K562 (cell line): Measurements from ENCODE around the gene WEE1. TPM values are rescaled to one million over a fixed set of nuclear protein-coding genes. Genes with fewer than 3 reads are reported as not detected.
A peak's percentile ranks its signal among the peaks of the same experiment; 100 is the strongest.

ENCODE experiments used
- BMI1 ChIP-seq: fragments of 150-350 bp; IDR thresholded peaks from 2 replicates; pipeline ENCODE4 v1.6.1; 2014; ENCODE audit warnings: low read length
- DIDO1 ChIP-seq: fragments of 450-650 bp; IDR thresholded peaks from 2 replicates; pipeline ENCODE4 v1.6.1; 2016; ENCODE audit warnings: low read depth, missing biosample characterization, missing genetic modification characterization
- EP400 ChIP-seq: fragments of 450-650 bp; IDR thresholded peaks from 2 replicates; pipeline ENCODE4 v1.6.1; 2017; ENCODE audit warnings: antibody characterized with exemption, mild to moderate bottlenecking, moderate library complexity
- FOXA1 ChIP-seq: fragments of 450-650 bp; IDR thresholded peaks from 2 replicates; pipeline ENCODE4 v1.6.1; 2016; ENCODE audit warnings: mild to moderate bottlenecking, borderline replicate concordance
- FOXJ3 ChIP-seq: sonication (generic); formaldehyde crosslinking; IDR thresholded peaks from 2 replicates; pipeline ENCODE4 v1.4.0; 2020; ENCODE audit warnings: mild to moderate bottlenecking, missing genetic modification reagents
- GABPA ChIP-seq: fragments of 200-800 bp; sonication (Bioruptor generic); conservative IDR thresholded peaks from 2 replicates; pipeline ENCODE4 v1.6.1; 2016; ENCODE audit warnings: low read depth, missing genetic modification characterization, missing compliant biosample characterization
- HDAC3 ChIP-seq: fragments of 450-650 bp; IDR thresholded peaks from 2 replicates; pipeline ENCODE4 v1.6.1; 2018; ENCODE audit warnings: borderline replicate concordance, mild to moderate bottlenecking, moderate library complexity; ENCODE audit not compliant: partially characterized antibody
- NCOR1 ChIP-seq: fragments of 450-650 bp; IDR thresholded peaks from 2 replicates; pipeline ENCODE4 v1.6.1; 2016; ENCODE audit warnings: mild to moderate bottlenecking, moderate library complexity
- NEUROD1 ChIP-seq: fragments of 150-350 bp; IDR thresholded peaks from 2 replicates; pipeline ENCODE4 v1.6.1; 2014; ENCODE audit warnings: borderline replicate concordance, low read length, low read depth; ENCODE audit not compliant: partially characterized antibody
- NRF1 ChIP-seq, 2 experiments: fragments of 450-650 bp; IDR thresholded peaks in 1 of 2; conservative IDR thresholded peaks in 1 of 2; 2 replicates each; pipeline ENCODE4 v1.6.1; 2014; ENCODE audit warnings: mild to moderate bottlenecking in 2 of 2
- PHB2 ChIP-seq: fragments of 450-650 bp; IDR thresholded peaks from 2 replicates; pipeline ENCODE4 v1.6.1; 2017; ENCODE audit warnings: low read depth
- RBBP5 ChIP-seq: fragments of 200-600 bp; sonication (generic); IDR thresholded peaks from 2 replicates; pipeline ENCODE4 v1.6.1; 2012; ENCODE audit warnings: borderline replicate concordance, mild to moderate bottlenecking, low read length, control low read depth, inconsistent platforms; ENCODE audit not compliant: insufficient read depth, poor library complexity, severe bottlenecking
- SAFB ChIP-seq: fragments of 200-400 bp; formaldehyde crosslinking; IDR thresholded peaks from 2 replicates; pipeline ENCODE4 v1.6.1; 2017; ENCODE audit warnings: low read depth, low read length, borderline replicate concordance
- SAFB2 ChIP-seq: fragments of 200-400 bp; formaldehyde crosslinking; IDR thresholded peaks from 2 replicates; pipeline ENCODE4 v1.6.1; 2018; ENCODE audit warnings: borderline replicate concordance, low read length, low read depth, moderate library complexity; ENCODE audit not compliant: severe bottlenecking
- SMAD3 ChIP-seq: fragments of 450-650 bp; formaldehyde crosslinking; conservative IDR thresholded peaks from 2 replicates; pipeline ENCODE4 v1.4.0; 2020; ENCODE audit warnings: mild to moderate bottlenecking
- SP2 ChIP-seq: IDR thresholded peaks from 2 replicates; pipeline ENCODE4 v1.6.1; 2011; ENCODE audit warnings: mild to moderate bottlenecking, low read depth, low read length, moderate library complexity; ENCODE audit not compliant: poor library complexity, severe bottlenecking; ENCODE audit errors: extremely low read depth
- SRSF9 ChIP-seq: fragments of 200-400 bp; formaldehyde crosslinking; IDR thresholded peaks from 2 replicates; pipeline ENCODE4 v1.6.1; 2017; ENCODE audit warnings: low read depth, low read length, borderline replicate concordance
- ZBTB17 ChIP-seq: fragments of 450-650 bp; formaldehyde crosslinking; IDR thresholded peaks from 2 replicates; pipeline ENCODE4 v1.4.0; 2020; ENCODE audit warnings: mild to moderate bottlenecking
- ZBTB33 ChIP-seq: sonication (generic); formaldehyde crosslinking; IDR thresholded peaks from 2 replicates; pipeline ENCODE4 v1.8.1; 2023; ENCODE audit warnings: mild to moderate bottlenecking, missing genetic modification reagents
- ZBTB34 ChIP-seq: fragments of 250-450 bp; sonication (Bioruptor Pico); IDR thresholded peaks from 2 replicates; pipeline ENCODE4 v1.8.0; 2021; ENCODE audit warnings: mild to moderate bottlenecking, moderate library complexity
- ZNF316 ChIP-seq: fragments of 450-650 bp; IDR thresholded peaks from 2 replicates; pipeline ENCODE4 v1.6.1; 2016
- ZNF551 ChIP-seq: fragments of 250-450 bp; sonication (Bioruptor Pico); IDR thresholded peaks from 2 replicates; pipeline ENCODE4 v1.5.0; 2021; ENCODE audit warnings: mild to moderate bottlenecking, moderate library complexity
- ZNF586 ChIP-seq: fragments of 450-650 bp; formaldehyde crosslinking; conservative IDR thresholded peaks from 2 replicates; pipeline ENCODE4 v1.4.0; 2020; ENCODE audit warnings: mild to moderate bottlenecking, moderate library complexity
- ZSCAN29 ChIP-seq: fragments of 450-650 bp; IDR thresholded peaks from 2 replicates; pipeline ENCODE4 v1.6.1; 2017
- polyA plus RNA-seq, 8 experiments: library from polyadenylated mRNA; depleted of rRNA in 4 of 8; stranded (reverse) in 5 of 8; unstranded in 3 of 8; fragments of >200 nt; fragmentation: Nextera tagmentation in 2 of 8; fragmentation: Illumina TruSeq in 1 of 8; extraction: Ambion mirVana in 2 of 8; extraction: Trizol in 1 of 8; gene quantifications; 2 replicates each; pipeline versions ENCODE4 v1.2.1 to v1.2.3, GENCODE V29; 2011 to 2014; ENCODE audit warnings: inconsistent platforms in 1 of 8, missing spikeins in 1 of 8
- total RNA-seq, 7 experiments: library from RNA; depleted of rRNA in 6 of 7; stranded (reverse); fragments of >200 nt in 6 of 7; fragmentation: Illumina TruSeq in 2 of 7; extraction: Trizol in 2 of 7; gene quantifications; 2 replicates each; pipeline versions ENCODE4 v1.2.1 to v1.2.3, GENCODE V29; 2011 to 2021; ENCODE audit warnings: low replicate concordance in 1 of 7

Gene WEE1
- total and polyA plus RNA-seq, 9 of the 15 experiments (the other 6 are each of a cell fraction or from before 2014, with no cell fraction given): 21.9 to 99.0 (median 67.4) TPM

- TF ChIP-seq SRSF9 (no peak), NEUROD1 (peak; percentile 91), ZNF551 (CRISPR knock-in tag) (no peak), SMAD3 (CRISPR knock-in tag) (peak; percentile 4; the same call in 1 of the 2 replicates), FOXJ3 (peak; percentile 92), DIDO1 (no peak), ZBTB17 (CRISPR knock-in tag) (0 out of 2 replicates have a peak, but pooled peaks have one; percentile 57), NRF1 (conservative IDR thresholded peaks at IDR 0.05 in 1 of 2, IDR thresholded peaks at IDR 0.05 in 1 of 2) (peak in 1 of 2 experiments; percentile 37; a peak in 3 of 4 replicates), ZSCAN29 (no peak), ZBTB33 (CRISPR knock-in tag) (peak; percentile 34), BMI1 (no peak), FOXA1 (no peak), SP2 (no peak), NCOR1 (peak; percentile 90), SAFB (no peak), ZBTB34 (CRISPR knock-in tag) (no peak), EP400 (peak; percentile 86), ZNF586 (CRISPR knock-in tag) (no peak), PHB2 (no peak), GABPA (peak; percentile 50; the same call in 1 of the 2 replicates), ZNF316 (peak; percentile 99), RBBP5 (no peak), HDAC3 (peak; percentile 79), SAFB2 (no peak)
These were observed 7.5 kb upstream of the WEE1 start (continued) for GRCh38 chr11:9565822-9566560.
